ENCODE results near the gene PRDM15.

DNA sequence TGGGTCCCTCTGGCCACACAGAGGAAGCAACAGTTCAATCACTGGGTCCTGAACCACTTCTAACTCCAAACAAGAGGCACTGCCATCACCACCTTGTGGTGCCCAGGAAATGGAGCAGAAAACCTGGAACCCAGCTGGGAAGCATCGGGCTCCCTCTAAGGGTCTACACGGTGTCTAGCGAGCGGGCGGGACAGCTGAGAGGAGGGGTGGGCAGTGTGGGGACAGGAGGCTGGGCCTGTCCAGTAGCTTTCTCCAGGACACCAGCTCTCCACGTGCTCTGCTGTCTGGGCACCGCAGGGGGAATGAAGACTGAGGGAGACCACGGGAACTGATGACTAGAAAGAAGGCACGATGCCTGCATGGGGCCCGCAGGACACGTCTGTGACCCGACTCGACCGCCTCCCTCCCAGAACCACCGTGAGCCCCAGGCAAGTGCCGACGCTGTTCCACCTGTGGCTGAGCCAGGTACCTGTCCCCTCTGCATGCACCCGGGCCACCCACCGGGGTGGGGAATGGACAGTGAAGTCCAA is 5.4 kb upstream of the PRDM15 start:
- TF ChIP-seq POLR2AphosphoS5 (IDR thresholded peaks at IDR 0.05): no peak
- TF ChIP-seq, protein P1, sequence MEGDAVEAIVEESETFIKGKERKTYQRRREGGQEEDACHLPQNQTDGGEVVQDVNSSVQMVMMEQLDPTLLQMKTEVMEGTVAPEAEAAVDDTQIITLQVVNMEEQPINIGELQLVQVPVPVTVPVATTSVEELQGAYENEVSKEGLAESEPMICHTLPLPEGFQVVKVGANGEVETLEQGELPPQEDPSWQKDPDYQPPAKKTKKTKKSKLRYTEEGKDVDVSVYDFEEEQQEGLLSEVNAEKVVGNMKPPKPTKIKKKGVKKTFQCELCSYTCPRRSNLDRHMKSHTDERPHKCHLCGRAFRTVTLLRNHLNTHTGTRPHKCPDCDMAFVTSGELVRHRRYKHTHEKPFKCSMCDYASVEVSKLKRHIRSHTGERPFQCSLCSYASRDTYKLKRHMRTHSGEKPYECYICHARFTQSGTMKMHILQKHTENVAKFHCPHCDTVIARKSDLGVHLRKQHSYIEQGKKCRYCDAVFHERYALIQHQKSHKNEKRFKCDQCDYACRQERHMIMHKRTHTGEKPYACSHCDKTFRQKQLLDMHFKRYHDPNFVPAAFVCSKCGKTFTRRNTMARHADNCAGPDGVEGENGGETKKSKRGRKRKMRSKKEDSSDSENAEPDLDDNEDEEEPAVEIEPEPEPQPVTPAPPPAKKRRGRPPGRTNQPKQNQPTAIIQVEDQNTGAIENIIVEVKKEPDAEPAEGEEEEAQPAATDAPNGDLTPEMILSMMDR (IDR thresholded peaks at IDR 0.05): no peak

Measured in prostate gland (tissue), 2 donors.